H1 (cell line): Measurements from ENCODE around the gene RPS3. TPM values are rescaled to one million over a fixed set of nuclear protein-coding genes. Genes with fewer than 3 reads are reported as not detected.

Experiments used
- CTCF ChIA-PET: fragments of 300-600 bp; sonication (Branson Sonifier 250); formaldehyde crosslinking; loops from one replicate; lab custom pipeline; 2021; ENCODE audit not compliant: partially characterized antibody; lab: Charles Lee
- POLR2A ChIA-PET: fragments of 300-600 bp; sonication (Branson Sonifier 250); formaldehyde crosslinking; loops from one replicate; lab custom pipeline; 2021; ENCODE audit warnings: inconsistent platforms; ENCODE audit not compliant: partially characterized antibody; lab: Charles Lee
- DNase-seq, 2 experiments: peaks; one replicate each; pipeline versions ENCODE4 v3.0.0 to v3.0.0-alpha.2; 2010 to 2022; ENCODE audit warnings: low spot score in 2 of 2, low read depth in 1 of 2, mixed read lengths in 1 of 2
- FAIRE-seq: peaks from 2 replicates; lab custom pipeline; 2011; peaks lifted over from hg19 to GRCh38; lab: Jason Lieb, UNC
- H2AFZ ChIP-seq: 2 replicates; pipeline ENCODE4 v1.8.1; 2012; ENCODE audit warnings: low read length, inconsistent platforms
- H2AK5ac ChIP-seq: 2 replicates; pipeline ENCODE4 v1.6.1; 2013; ENCODE audit warnings: low read depth, low read length
- H2BK120ac ChIP-seq: replicated peaks from 2 replicates; pipeline ENCODE3; 2013; ENCODE audit warnings: low read depth, low read length, inconsistent platforms
- H2BK12ac ChIP-seq: 2 replicates; pipeline ENCODE4 v1.6.1; 2013; ENCODE audit warnings: low read depth, low read length
- H2BK15ac ChIP-seq: 2 replicates; pipeline ENCODE4 v1.6.1; 2013; ENCODE audit warnings: low read length
- H2BK20ac ChIP-seq: 2 replicates; pipeline ENCODE4 v1.6.1; 2013; ENCODE audit warnings: low read length
- H2BK5ac ChIP-seq: 2 replicates; pipeline ENCODE4 v1.6.1; 2013; ENCODE audit warnings: low read depth, low read length
- H3K14ac ChIP-seq: 2 replicates; pipeline ENCODE4 v1.6.1; 2013; ENCODE audit warnings: inconsistent platforms; ENCODE audit not compliant: insufficient read length
- H3K18ac ChIP-seq: 2 replicates; pipeline ENCODE4 v1.6.1; 2013; ENCODE audit warnings: low read length; ENCODE audit errors: extremely low read depth
- H3K23ac ChIP-seq: 2 replicates; pipeline ENCODE4 v1.6.1; 2013; ENCODE audit warnings: inconsistent platforms; ENCODE audit not compliant: insufficient read length
- H3K23me2 ChIP-seq: 2 replicates; pipeline ENCODE4 v1.6.1; 2013; ENCODE audit warnings: low read depth, low read length
- H3K27ac ChIP-seq: 2 replicates; pipeline ENCODE4 v1.6.1; 2011; ENCODE audit warnings: low read depth, low read length, inconsistent platforms
- H3K27me3 ChIP-seq, 4 experiments: replicated peaks in 1 of 4; 1 replicate in 1 of 4; 2 replicates in 3 of 4; pipeline versions ENCODE4 v1.6.1 to v1.8.1; 2011 to 2013; ENCODE audit warnings: low read length in 3 of 4, mild to moderate bottlenecking in 3 of 4, inconsistent platforms in 2 of 4, mixed read lengths in 2 of 4, moderate library complexity in 1 of 4; ENCODE audit not compliant: control insufficient read depth in 3 of 4, insufficient read depth in 3 of 4; ENCODE audit errors: extremely low read depth in 1 of 4
- H3K36me3 ChIP-seq, 4 experiments: 2 replicates each; pipeline versions ENCODE4 v1.6.1 to v1.8.1; 2011 to 2013; ENCODE audit warnings: mild to moderate bottlenecking in 4 of 4, low read length in 3 of 4, moderate library complexity in 2 of 4, control low read depth in 1 of 4, inconsistent platforms in 1 of 4; ENCODE audit not compliant: insufficient read depth in 4 of 4, control insufficient read depth in 2 of 4
- H3K4ac ChIP-seq: replicated peaks from 2 replicates; pipeline ENCODE3; 2013; ENCODE audit warnings: low read length, low read depth, mixed read lengths, inconsistent platforms; ENCODE audit not compliant: insufficient read length
- H3K4me1 ChIP-seq, 4 experiments: replicated peaks in 1 of 4; 1 replicate in 1 of 4; 2 replicates in 3 of 4; pipeline versions ENCODE4 v1.6.1 to v1.8.1; 2011 to 2013; ENCODE audit warnings: low read length in 3 of 4, inconsistent platforms in 2 of 4, mixed read lengths in 1 of 4; ENCODE audit not compliant: insufficient read depth in 4 of 4, control insufficient read depth in 3 of 4
- H3K4me2 ChIP-seq, 2 experiments: 2 replicates each; pipeline versions ENCODE4 v1.6.1 to v1.8.1; 2011 to 2013; ENCODE audit warnings: low read depth in 2 of 2, low read length in 2 of 2, control low read depth in 1 of 2, inconsistent platforms in 1 of 2, mild to moderate bottlenecking in 1 of 2; ENCODE audit not compliant: insufficient read depth in 1 of 2
- H3K4me3 ChIP-seq, 4 experiments: fragments of 200-600, 300-600 bp in 1 of 4; sonication (generic), shearing (Covaris generic), sonication (Bioruptor Twin) in 1 of 4; 2 replicates each; pipeline versions ENCODE4 v1.5.1 to v1.8.1; 2011 to 2016; ENCODE audit warnings: low read length in 4 of 4, low read depth in 3 of 4, control low read depth in 2 of 4, inconsistent platforms in 2 of 4, mild to moderate bottlenecking in 2 of 4, mixed read lengths in 1 of 4, moderate library complexity in 1 of 4; ENCODE audit not compliant: insufficient read depth in 2 of 4; ENCODE audit errors: extremely low read depth in 1 of 4
- H3K56ac ChIP-seq: replicated peaks from 2 replicates; pipeline ENCODE3; 2013; ENCODE audit warnings: low read depth, mild to moderate bottlenecking, mixed read lengths, low read length, inconsistent platforms; ENCODE audit not compliant: insufficient read length
- H3K79me1 ChIP-seq: 2 replicates; pipeline ENCODE4 v1.6.1; 2013; ENCODE audit warnings: low read depth, low read length, control low read depth
- H3K79me2 ChIP-seq, 2 experiments: 2 replicates each; pipeline versions ENCODE4 v1.6.1 to v1.8.1; 2012 to 2013; ENCODE audit warnings: low read length in 2 of 2, mild to moderate bottlenecking in 2 of 2, inconsistent platforms in 1 of 2; ENCODE audit not compliant: insufficient read depth in 2 of 2, control insufficient read depth in 1 of 2
- H3K9ac ChIP-seq, 4 experiments: replicated peaks in 1 of 4; 1 replicate in 1 of 4; 2 replicates in 3 of 4; pipeline versions ENCODE4 v1.6.1 to v1.8.1; 2011 to 2013; ENCODE audit warnings: low read depth in 3 of 4, low read length in 3 of 4, control low read depth in 2 of 4, mild to moderate bottlenecking in 2 of 4, moderate library complexity in 2 of 4, inconsistent platforms in 1 of 4; ENCODE audit errors: extremely low read depth in 1 of 4
- H3K9me3 ChIP-seq, 2 experiments: 2 replicates each; pipeline versions ENCODE4 v1.6.1 to v1.8.1; 2012 to 2013; ENCODE audit warnings: mild to moderate bottlenecking in 2 of 2, moderate library complexity in 2 of 2, control low read depth in 1 of 2, inconsistent platforms in 1 of 2, low read depth in 1 of 2, low read length in 1 of 2, mixed read lengths in 1 of 2; ENCODE audit not compliant: insufficient read depth in 2 of 2
- H4K20me1 ChIP-seq, 2 experiments: replicated peaks in 1 of 2; 2 replicates each; pipeline versions ENCODE3 to v1.8.1; 2011 to 2013; ENCODE audit warnings: inconsistent platforms in 2 of 2, low read length in 2 of 2, mild to moderate bottlenecking in 1 of 2; ENCODE audit not compliant: insufficient read depth in 2 of 2, control insufficient read depth in 1 of 2
- H4K5ac ChIP-seq: 2 replicates; pipeline ENCODE4 v1.6.1; 2013; ENCODE audit warnings: low read length, low read depth, mixed read lengths, inconsistent platforms; ENCODE audit not compliant: insufficient read length
- H4K8ac ChIP-seq: 2 replicates; pipeline ENCODE4 v1.8.0; 2013; ENCODE audit warnings: mild to moderate bottlenecking, moderate library complexity, low read length, inconsistent platforms; ENCODE audit not compliant: insufficient read depth; ENCODE audit errors: extremely low read depth
- H4K91ac ChIP-seq: replicated peaks from 2 replicates; pipeline ENCODE3; 2013; ENCODE audit warnings: low read length, mixed read lengths, inconsistent platforms; ENCODE audit not compliant: insufficient read length
- CEBPB ChIP-seq: IDR thresholded peaks from 2 replicates; pipeline ENCODE4 v1.6.1; 2012; ENCODE audit warnings: low read depth, low read length
- CHD1 ChIP-seq: IDR thresholded peaks from 2 replicates; pipeline ENCODE4 v1.6.1; 2012; ENCODE audit warnings: low read depth, low read length, improper control_type of control experiment
- EGR1 ChIP-seq: IDR thresholded peaks from 2 replicates; pipeline ENCODE4 v1.6.1; 2011; ENCODE audit warnings: low read depth, low read length, borderline replicate concordance
- FOSL1 ChIP-seq: IDR thresholded peaks from 2 replicates; pipeline ENCODE4 v1.6.1; 2011; ENCODE audit warnings: mild to moderate bottlenecking, low read depth, low read length, moderate library complexity; ENCODE audit not compliant: insufficient read depth
- GTF2F1 ChIP-seq: IDR thresholded peaks from 2 replicates; pipeline ENCODE4 v1.6.1; 2012; ENCODE audit warnings: low read depth, low read length, improper control_type of control experiment, borderline replicate concordance
- HDAC2 ChIP-seq, 2 experiments: fragments of 300-600 bp in 1 of 2; sonication (generic) in 1 of 2; IDR thresholded peaks; 2 replicates each; pipeline ENCODE4 v1.6.1; 2011 to 2012; ENCODE audit warnings: low read depth in 2 of 2, low read length in 2 of 2, mild to moderate bottlenecking in 2 of 2, moderate library complexity in 2 of 2, borderline replicate concordance in 1 of 2, inconsistent platforms in 1 of 2
- JUN ChIP-seq: IDR thresholded peaks from 2 replicates; pipeline ENCODE4 v1.6.1; 2011; ENCODE audit warnings: low read depth, mild to moderate bottlenecking, improper control_type of control experiment, low read length
- RNF2 ChIP-seq: fragments of 200-900, 300-1000 bp; sonication (generic); IDR thresholded peaks from 2 replicates; pipeline ENCODE4 v1.7.1; 2016; ENCODE audit warnings: borderline replicate concordance, low read depth, mild to moderate bottlenecking, antibody characterized with exemption, low read length; ENCODE audit not compliant: poor library complexity, severe bottlenecking; ENCODE audit errors: missing control alignments
- WGBS, 2 experiments: shearing (Covaris generic) in 1 of 2; methylation state at CpG; one replicate each; pipeline versions ENCODE4 v1.1.6 to v1.1.7; 2013 to 2015; ENCODE audit warnings: low lambda C conversion rate in 2 of 2, mixed read lengths in 2 of 2, inconsistent platforms in 1 of 2, low coverage in 1 of 2, missing lambda C conversion rate in 1 of 2; ENCODE audit not compliant: insufficient replicate concordance in 2 of 2, insufficient coverage in 1 of 2, insufficient read length in 1 of 2; ENCODE audit errors: extremely low coverage in 1 of 2, missing lambda C conversion rate in 1 of 2; 5-methylcytosine and 5-hydroxymethylcytosine counted together
- polyA plus RNA-seq, 7 experiments: library from polyadenylated mRNA; depleted of rRNA in 3 of 7; stranded (reverse) in 5 of 7; unstranded in 2 of 7; fragments of >200 nt in 5 of 7; fragments of 200-250 nt in 2 of 7; gene quantifications; 1 replicate in 5 of 7; 2 replicates in 1 of 7; 4 replicates in 1 of 7; pipeline versions ENCODE4 v1.2.1 to v1.2.3, GENCODE V29; 2011 to 2013; ENCODE audit warnings: missing spikeins in 2 of 7, mixed read lengths in 2 of 7
- total RNA-seq: library from RNA; stranded (reverse); fragmentation: NEBNext Ultra II Directional; extraction: Animal tissue kit (Norgen Biotek cat#: 25700); gene quantifications from 2 replicates; pipeline ENCODE4 v1.2.1, GENCODE V29; 2021

RPS3 gene
- total and polyA plus RNA-seq, 2 of the 8 experiments (the other 6 are each of a cell fraction or from before 2014, with no cell fraction given): 3,813 to 4,194 TPM

- Histone ChIP-seq H2AK5ac (no peak overlapping the region), H3K23me2 (0 out of 2 replicates have a peak, but pooled peaks cover 2% of the 10 kb centered on the region), H3K4me1 (no peaks in the 10 kb centered on the region), H3K36me3 (no peaks in the 10 kb centered on the region), H2BK20ac (no peak overlapping the region), H2AFZ (no peak overlapping the region), H2BK15ac (no peak overlapping the region), H4K20me1 (peaks cover 0 to 2% of the 10 kb centered on the region in 2 experiments), H3K79me2 (no peaks in the 10 kb centered on the region), H4K91ac (no peak overlapping the region), H3K23ac (no peak overlapping the region), H3K4me3 (no peak overlapping the region), H4K8ac (no peak overlapping the region), H3K4me2 (no peak overlapping the region), H3K27ac (no peak overlapping the region), H3K14ac (no peak overlapping the region), H3K56ac (no peak overlapping the region), H2BK12ac (no peak overlapping the region), H2BK120ac (no peak overlapping the region)
- POLR2A ChIA-PET: no interaction called here
- DNase-seq: no peak
- FAIRE-seq: no peak
- CTCF ChIA-PET: interaction anchor here (1.8 to 9.3 kb wide), 3 partner anchors 22 to 82 kb away, joined by 15 to 318 read pairs (median 26); partner anchors contain the start of gene GDPD5
- TF ChIP-seq RNF2: no peak
- no peak for TF ChIP-seq EGR1
- TF ChIP-seq CEBPB: no peak
- TF ChIP-seq FOSL1: no peak
- TF ChIP-seq JUN: no peak
- TF ChIP-seq GTF2F1: no peak
- TF ChIP-seq HDAC2 (IDR thresholded peaks at IDR 0.05; ENCODE audit: borderline replicate concordance in 1 of 2, low read depth in 2 of 2, low read length in 2 of 2): no peak
- TF ChIP-seq CHD1: no peak
- TF ChIP-seq, all 59 proteins: peak for 0
- Histone ChIP-seq H3K27me3 (no peaks in the 10 kb centered on the region; a peak in 1 of 7 replicates), H3K4ac (no peak overlapping the region), H4K5ac (no peak overlapping the region), H3K79me1 (no peaks in the 10 kb centered on the region), H2BK5ac (no peak overlapping the region), H3K9ac (no peak overlapping the region), H3K9me3 (no peaks in the 10 kb centered on the region), H3K18ac (no peak overlapping the region)
- 78% methylated on average over 5 of the region's 5 CpGs; no CpG with 5 or more reads in 1 of the 2 experiments for WGBS, 2 experiments
Observed at GRCh38 chr11:75447415-75447814, 48.1 kb downstream of the RPS3 start.
